CD4-positive, alpha-beta T cell treated with Interleukin-4 for 1 hour (primary cell): Measurements from ENCODE around the gene LPIN3.

Experiments used
- DNase-seq, 2 donors: peaks; one replicate each; pipeline ENCODE4 v3.0.0-alpha.2; 2020 to 2022

The LPIN3 gene

GRCh38 chr20:41320976-41321375 lies 19.6 kb upstream of the LPIN3 start:
- no peak for DNase-seq

DNA sequence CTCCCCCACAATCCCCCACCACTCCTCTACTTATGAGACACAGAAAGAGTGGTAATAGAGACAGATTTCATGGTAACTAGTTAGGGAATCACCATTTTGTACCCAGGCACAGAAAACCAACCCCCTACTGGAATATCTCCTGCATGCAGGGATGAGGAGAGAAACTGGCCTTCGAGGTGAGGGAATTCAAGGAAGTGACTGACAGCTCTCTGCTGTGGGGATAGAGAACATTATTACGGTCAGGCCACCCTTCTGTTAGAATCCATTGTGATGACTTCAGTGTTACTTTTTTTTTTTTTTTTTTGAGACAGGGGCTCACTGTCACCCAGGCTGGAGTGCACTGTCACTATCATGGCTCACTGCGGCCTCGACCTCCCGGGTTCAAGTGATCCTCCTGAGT lies 13.4 kb upstream of the LPIN3 start:
- no peak for DNase-seq

DNA sequence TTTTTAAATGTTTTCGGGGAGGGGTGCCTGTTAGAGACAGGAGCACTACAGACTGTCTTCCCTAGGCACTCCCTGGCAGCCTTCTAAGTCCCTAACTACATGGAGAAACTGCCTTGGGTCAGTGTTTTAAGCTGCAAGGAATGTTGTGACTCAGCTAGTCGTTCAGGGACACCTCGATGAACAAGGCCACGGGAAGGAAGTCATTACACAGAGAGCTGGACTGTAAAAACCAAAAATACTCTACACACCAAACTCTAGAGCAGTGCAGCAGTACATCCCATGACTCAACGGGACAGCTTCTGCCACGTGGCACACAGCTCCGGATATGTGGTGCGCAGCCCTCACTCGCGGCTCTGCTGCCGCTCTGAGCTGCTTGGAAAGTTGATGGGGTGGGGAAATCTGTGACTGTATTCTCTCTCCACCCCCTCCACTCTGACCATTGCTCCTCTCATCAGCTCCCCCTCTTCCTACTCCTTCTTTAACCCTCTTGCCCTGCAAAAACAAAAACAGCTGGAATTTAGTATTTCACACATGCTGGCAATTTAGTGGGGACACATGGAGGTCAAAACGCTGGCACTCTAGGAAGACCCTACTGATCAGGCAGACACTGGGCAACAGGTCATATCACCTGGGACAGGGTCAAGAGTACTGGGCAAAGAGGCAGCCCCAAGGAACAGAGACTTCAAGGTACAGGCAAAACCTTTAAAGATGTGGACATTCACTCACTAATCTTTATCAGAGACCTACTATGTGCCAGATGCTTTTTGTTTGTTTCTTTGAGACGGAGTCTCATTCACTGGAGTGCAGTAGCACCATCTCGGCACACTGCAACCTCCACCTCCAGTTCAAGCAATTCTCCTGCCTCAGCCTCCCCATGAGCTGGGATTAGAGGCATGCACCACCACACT lies 10.9 kb upstream of the LPIN3 start:
- peak; percentile 42 to 53 for DNase-seq

- no peak for DNase-seq
Measured at GRCh38 chr20:41330343-41330720, 10.3 kb upstream of the LPIN3 start.

DNA sequence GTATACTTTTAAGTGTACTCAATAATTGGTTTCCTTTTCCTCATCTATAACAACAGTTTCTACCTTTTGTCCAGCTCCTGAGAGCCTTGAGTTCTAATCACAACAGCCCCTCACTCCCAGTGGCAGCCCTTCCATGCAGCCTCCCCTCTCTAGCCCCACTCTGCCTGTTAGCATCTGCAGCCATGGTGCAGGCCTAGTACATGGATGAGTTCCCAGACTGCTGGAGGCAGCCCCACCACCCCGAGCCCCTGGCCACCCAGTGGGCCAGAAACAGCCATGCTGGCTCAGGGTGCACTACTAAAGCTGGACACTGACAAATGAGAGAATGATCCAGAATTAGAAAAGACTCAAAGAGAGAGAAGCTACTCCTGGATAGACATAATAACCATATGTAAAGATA lies 9.7 kb upstream of the LPIN3 start:
- DNase-seq = no peak

- DNase-seq = no peak
Measured at GRCh38 chr20:41331731-41332130, 8.9 kb upstream of the LPIN3 start.

GRCh38 chr20:41334036-41334435 lies 6.6 kb upstream of the LPIN3 start:
- no peak for DNase-seq

- no peak for DNase-seq
Measured at GRCh38 chr20:41334443-41335421, 5.9 kb upstream of the LPIN3 start.

DNA sequence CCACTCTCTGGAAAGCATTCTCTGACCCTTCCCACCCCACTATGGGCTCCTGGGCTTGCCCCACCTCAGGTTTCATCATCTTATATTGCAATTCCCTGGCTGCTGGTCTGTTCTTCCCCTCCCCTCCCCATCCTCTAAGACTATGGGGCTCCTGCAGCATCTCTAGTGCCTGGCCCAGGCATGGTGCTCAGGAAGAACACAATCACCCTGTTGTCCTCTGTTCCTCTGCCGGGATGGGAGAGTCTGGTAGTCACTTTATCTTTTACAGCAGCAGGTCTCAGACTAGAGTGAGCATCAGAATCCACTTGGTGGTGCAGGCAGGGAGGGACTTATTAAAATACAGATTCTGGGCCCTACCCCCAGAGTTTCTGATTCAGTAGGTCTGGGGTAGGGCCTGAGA lies 5.0 kb upstream of the LPIN3 start:
- DNase-seq = no peak

GRCh38 chr20:41336711-41337492 lies 3.7 kb upstream of the LPIN3 start:
- no peak for DNase-seq

DNA sequence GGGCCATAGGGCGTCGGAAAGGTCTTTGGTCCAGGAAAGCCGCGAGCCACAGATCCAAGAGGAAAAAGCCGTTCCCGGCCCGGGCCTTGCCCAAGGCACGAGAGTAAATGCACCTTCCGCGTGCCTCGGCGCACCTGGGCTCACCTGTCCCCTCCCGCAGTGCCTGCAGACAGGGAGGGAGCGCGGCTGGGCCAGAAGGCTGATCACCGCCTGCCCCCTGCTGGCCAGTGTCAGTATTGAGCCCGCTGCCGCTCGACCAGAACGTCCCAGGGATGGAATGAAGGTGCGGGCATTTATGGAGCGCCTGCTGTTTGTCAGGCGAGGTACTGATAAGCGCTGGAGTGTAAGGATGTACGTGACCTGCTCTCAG lies 679 bp upstream of the LPIN3 start:
- peak; percentile 83 to 84 for DNase-seq

- no peak for DNase-seq
Measured at GRCh38 chr20:41342474-41343464, 2.1 kb downstream of the LPIN3 start.

DNA sequence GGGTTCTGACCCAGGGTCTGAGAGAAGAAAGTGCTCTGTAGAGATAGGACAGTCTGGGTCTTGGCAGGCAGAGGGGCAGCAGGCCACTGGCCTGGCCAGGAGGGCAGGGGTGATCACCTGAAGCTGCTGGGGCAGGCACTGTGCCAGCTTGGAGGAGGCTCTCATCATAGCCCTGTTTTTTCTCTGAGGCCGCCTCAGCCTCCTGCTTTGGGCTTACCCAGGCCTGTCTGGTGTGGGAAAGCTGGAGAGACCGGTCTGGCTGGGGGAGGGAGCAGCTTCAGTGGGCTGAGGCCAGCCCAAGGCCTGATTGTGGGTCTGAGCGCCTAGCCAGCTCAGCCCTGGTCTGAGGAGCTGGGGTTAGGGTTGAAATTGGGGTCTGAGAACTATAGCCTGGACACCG lies 3.9 kb downstream of the LPIN3 start:
- no peak for DNase-seq

DNA sequence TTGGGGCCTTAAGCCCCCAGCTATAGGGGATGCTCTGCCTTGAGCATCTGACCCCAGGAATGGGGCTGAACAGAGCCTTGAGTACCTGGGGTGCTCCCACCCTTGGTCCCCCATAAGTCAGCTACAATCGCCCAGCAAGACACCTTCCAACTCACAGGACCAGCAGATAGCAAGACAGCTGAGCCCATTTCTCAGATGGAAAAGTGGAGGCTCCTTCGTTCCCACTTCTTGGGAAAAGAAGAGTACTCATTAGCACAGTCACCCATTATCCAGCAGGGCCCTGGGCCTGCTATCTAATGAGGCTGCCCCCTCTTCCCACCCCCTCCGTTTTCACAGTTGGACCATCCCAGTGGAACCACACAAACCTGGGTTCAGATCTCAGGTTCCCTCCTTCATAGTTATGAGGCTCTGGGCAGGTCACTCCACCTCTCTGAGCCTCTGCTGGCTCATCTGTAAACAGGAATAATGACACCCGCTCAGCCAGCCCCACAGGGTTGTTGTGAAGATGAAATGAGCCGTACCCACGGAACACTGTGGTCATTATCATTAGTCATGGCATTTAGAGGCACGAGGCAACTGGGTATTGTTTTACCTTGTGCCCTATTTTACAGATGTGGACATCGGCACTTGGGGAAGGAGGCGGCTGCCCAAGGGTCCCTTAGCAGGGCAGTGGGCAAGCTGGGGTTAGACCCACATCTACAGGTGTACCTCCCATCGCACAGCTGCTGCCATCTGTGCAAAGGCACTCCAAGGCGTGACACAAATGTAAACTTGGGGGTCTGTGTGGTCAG lies 4.5 kb downstream of the LPIN3 start:
- no peak for DNase-seq

GRCh38 chr20:41345729-41346067 lies 5.1 kb downstream of the LPIN3 start:
- DNase-seq = no peak

GRCh38 chr20:41347523-41348429 lies 7.2 kb downstream of the LPIN3 start:
- DNase-seq = no peak

GRCh38 chr20:41348430-41349172 lies 8.0 kb downstream of the LPIN3 start:
- DNase-seq = no peak

- no peak for DNase-seq
Measured at GRCh38 chr20:41349266-41349665, 8.6 kb downstream of the LPIN3 start.

DNA sequence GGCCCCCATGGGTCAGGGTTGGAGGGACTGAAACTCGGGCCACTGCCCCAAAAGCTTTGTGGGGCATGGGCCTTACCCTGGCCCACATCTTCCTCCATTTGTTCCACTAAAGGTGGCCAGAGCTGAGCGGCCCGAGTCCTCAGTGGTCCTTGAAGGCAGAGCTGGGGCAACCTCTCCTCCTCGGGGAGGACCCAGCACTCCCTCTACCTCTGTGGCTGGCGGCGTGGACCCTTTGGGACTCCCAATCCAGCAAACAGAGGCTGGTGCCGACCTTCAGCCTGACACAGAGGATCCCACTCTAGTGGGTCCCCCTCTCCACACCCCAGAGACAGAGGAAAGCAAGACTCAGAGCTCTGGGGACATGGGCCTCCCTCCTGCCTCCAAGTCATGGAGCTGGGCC lies 9.3 kb downstream of the LPIN3 start:
- no peak for DNase-seq
